ENCODE data around the gene NR6A1. TPM values are rescaled to one million over a fixed set of nuclear protein-coding genes. Genes with fewer than 3 reads are reported as not detected.

The NR6A1 gene
- total RNA-seq, 1 donor, result 1.2 TPM

- no peak for TF ChIP-seq CTCF (IDR thresholded peaks at IDR 0.05; ENCODE audit: insufficient read depth, low read length)
- H3K4me3 ChIP-seq (ENCODE audit: low read depth, low read length), result no peak overlapping the region
- DNase-seq (ENCODE audit: low read depth), result no peak
Observed at GRCh38 chr9:124593651-124594058, 177.5 kb downstream of the NR6A1 start.

GRCh38 chr9:124593200-124593599 lies 177.9 kb downstream of the NR6A1 start:
- no peak for TF ChIP-seq CTCF (IDR thresholded peaks at IDR 0.05; ENCODE audit: insufficient read depth, low read length)
- DNase-seq (ENCODE audit: low read depth), result no peak
- no peak overlapping the region for H3K4me3 ChIP-seq (ENCODE audit: low read depth, low read length)

- no peak for DNase-seq (ENCODE audit: low read depth)
- TF ChIP-seq CTCF (IDR thresholded peaks at IDR 0.05; ENCODE audit: insufficient read depth, low read length), result no peak
- H3K4me3 ChIP-seq (ENCODE audit: low read depth, low read length), result no peak overlapping the region
Observed at GRCh38 chr9:124590889-124591641, 180.0 kb downstream of the NR6A1 start.

GRCh38 chr9:124584631-124585030 lies 186.5 kb downstream of the NR6A1 start:
- DNase-seq (ENCODE audit: low read depth), result no peak
- no peak overlapping the region for H3K4me3 ChIP-seq (ENCODE audit: low read depth, low read length)
- no peak for TF ChIP-seq CTCF (IDR thresholded peaks at IDR 0.05; ENCODE audit: insufficient read depth, low read length)

- no peak for DNase-seq (ENCODE audit: low read depth)
- TF ChIP-seq CTCF (IDR thresholded peaks at IDR 0.05; ENCODE audit: insufficient read depth, low read length), result no peak
- H3K4me3 ChIP-seq (ENCODE audit: low read depth, low read length), result no peak overlapping the region
Observed at GRCh38 chr9:124583134-124583533, 188.0 kb downstream of the NR6A1 start.

- H3K4me3 ChIP-seq (ENCODE audit: low read depth, low read length), result no peak overlapping the region
- no peak for DNase-seq (ENCODE audit: low read depth)
- TF ChIP-seq CTCF (IDR thresholded peaks at IDR 0.05; ENCODE audit: insufficient read depth, low read length), result no peak
Observed at GRCh38 chr9:124580186-124580585, 190.9 kb downstream of the NR6A1 start.

GRCh38 chr9:124576751-124577150 lies 194.4 kb downstream of the NR6A1 start:
- TF ChIP-seq CTCF (IDR thresholded peaks at IDR 0.05; ENCODE audit: insufficient read depth, low read length), result no peak
- no peak for DNase-seq (ENCODE audit: low read depth)
- no peak overlapping the region for H3K4me3 ChIP-seq (ENCODE audit: low read depth, low read length)

Measured in fibroblast of the aortic adventitia (primary cell).